HG03565 (cell line): ENCODE data around the gene DOCK2.
"Not testable (repeated sequence)": the region's sequence is repeated elsewhere in the genome, so short reads cannot be mapped to it uniquely, and the experiment has no call there.

Experiments used
- ATAC-seq: cut with Tn5 transposase; IDR thresholded peaks from one replicate; pipeline ENCODE4 v1.9.1; 2021; ENCODE audit warnings: mild to moderate bottlenecking, moderate library complexity; ENCODE audit not compliant: unreplicated experiment

Gene DOCK2

DNA sequence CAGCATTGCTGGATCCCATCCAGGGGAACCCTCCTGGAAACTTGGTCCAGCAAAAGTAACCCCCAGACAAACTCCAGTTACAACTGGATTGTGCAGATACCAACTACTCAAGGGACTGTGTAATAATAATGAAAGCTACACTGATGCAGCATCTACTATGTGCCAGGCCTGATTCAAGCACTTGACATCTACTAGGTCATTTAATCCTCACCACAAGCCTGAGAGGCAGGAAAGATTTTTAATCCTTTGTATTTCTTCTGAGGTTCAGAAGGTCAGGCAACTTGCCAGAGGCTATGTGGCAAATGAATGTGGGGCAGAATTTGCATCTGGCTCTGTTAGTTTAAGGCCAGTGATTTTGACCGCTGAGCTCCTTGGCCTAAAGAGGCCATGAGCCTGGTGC lies 439.1 kb downstream of the DOCK2 start:
- ATAC-seq, result no peak

DNA sequence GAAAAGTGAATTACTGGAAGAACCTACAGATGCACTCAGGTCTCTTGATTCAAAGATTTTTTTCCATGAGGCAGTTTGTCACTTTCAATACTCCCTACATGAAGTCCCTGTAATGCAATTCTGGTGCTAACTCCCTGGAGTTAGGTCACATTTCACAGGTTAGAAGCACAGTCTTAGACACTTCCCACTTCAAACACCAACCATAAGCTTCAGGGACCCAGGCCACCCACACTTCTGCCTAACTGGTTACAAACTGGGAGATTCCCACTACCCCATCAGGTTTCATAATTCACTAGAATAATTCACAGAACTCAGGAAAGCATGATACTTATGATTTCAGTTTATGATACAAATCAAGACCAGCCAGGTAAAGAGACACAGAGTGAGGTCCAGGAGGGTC lies 439.7 kb downstream of the DOCK2 start:
- no peak for ATAC-seq

DNA sequence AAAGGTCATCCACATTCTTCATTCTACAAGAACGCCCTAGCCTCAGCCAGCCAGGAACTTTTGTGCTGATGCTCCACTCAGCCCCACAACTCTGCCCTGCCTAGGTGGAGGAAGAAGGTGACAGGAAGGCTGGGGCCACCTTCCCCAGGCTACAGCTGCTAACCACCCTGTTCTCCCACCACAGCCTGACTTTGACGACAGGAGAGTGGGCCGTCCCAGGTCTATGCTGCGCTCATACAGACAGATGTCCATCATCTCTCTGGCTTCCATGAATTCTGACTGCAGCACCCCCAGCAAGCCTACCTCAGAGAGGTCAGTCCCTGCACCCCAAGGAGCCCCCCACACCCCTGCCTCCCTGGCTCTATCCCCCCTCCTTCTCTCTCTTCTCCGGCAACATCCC lies 440.5 kb downstream of the DOCK2 start:
- ATAC-seq, result no peak

DNA sequence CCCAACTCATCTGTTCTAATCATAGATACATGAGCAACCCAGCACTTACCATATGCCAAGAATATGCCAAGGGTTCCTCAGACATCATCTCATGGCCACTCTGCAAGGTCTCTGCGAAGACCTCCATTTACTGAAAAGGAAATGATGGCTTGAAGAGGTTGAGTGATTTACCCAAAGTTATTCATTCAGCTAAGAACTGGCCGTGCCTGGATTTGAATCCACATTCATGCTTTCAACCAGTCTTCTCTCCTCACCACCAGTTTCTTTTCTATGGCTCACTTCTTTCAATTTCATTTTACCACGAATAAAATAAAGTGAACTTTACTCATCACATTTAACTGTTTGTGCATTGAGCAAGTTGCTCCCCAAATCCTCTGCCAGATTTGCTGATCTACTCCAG lies 441.4 kb downstream of the DOCK2 start:
- ATAC-seq, result no peak

DNA sequence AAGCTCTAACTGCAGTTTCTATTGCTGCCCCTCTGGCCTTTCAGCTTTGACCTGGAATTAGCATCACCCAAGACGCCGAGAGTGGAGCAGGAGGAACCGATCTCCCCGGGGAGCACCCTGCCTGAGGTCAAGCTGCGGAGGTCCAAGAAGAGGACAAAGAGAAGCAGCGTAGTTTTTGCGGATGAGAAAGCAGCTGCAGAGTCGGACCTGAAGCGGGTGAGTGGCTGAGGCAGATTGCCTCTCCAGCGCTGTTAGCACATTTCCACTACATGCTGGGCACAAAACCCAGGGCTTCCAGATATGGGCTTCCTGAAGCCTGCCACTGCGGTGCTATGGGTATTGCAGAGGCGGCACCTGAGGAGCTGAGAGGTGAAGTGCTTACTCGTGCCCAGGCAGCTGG lies 441.9 kb downstream of the DOCK2 start:
- no peak for ATAC-seq

DNA sequence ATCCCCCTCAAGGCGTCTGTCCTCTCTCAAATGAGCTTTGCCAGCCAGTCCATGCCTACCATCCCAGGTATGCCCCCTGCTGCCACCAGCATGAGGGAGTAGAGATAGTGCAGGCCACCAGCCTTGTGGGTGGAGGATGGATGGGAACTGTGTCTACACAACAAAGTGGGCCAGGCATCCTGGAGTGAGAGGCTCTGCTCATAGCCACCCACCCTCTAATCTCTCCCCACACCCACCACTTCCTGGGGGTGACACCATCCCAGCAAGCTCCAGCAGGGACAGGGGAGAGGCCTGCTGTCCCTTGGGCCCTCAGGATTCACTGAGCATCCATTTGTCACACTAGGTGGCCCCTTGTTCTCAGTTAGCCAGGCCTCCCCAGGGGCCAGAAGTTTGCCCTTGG lies 443.1 kb downstream of the DOCK2 start:
- no peak for ATAC-seq

DNA sequence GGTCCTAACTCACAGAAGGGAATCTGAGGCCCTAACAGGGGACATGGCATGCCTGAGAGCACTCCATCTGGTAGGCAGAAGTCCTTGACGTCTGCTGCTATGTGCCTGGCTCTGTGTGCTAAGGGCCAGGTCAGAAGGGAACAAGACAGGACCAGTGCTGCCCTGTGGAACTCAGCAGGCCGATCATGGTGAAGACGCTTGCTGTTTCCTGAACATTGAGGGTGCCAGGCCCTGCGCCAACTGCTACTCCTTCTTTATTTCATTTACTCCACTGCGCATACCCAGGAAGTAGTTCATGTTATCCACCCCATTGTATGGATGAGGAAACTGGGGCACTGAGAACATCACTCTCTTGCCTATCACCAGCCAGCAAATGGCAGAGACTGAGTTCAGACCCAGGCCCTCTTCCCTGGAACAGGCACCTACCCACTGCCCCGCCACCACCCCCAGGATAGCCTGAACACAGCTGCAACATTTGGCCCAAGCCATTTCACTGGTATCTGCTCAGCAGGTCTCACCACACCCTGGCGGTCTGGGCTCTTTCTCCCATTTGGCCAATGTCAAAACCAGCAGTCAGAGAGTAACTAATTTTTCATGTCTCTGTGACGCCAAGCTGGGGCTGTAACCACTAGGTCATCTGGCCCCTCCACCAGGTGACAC lies 443.8 kb downstream of the DOCK2 start:
- no peak for ATAC-seq

DNA sequence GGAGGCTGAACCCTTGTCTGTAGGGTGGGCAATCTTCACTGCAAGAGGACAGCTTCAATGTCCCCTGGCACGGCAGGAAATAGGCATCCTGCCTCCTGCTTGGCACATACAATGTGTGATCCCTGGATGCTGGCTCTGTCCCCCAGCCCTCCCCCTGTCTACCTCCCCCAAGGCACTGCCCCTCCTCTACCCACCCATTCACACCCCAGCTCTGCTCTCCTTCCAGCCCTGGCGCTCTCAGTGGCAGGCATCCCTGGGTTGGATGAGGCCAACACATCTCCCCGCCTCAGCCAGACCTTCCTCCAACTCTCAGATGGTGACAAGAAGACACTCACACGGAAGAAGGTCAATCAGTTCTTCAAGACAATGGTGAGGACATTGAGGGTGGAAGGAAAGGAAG lies 444.5 kb downstream of the DOCK2 start:
- no peak for ATAC-seq

DNA sequence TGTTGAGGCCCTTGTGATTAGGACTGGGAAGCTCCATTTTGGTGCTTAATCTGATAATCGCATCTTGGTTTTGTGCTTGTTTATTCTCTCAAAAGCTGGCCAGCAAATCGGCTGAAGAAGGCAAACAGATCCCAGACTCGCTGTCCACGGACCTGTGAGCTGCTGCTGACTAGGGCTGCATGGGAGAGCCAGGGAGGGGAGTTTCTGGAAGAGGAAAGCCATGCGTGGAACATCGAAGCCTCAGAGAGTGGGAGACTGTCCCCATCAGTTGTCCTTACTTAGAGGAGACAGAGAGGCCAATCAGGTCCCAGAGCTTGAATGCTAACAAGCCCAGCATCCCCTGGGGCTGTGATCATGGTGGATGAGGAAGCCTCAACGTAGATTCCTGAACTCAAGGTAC lies 445.6 kb downstream of the DOCK2 start:
- ATAC-seq, result no peak

DNA sequence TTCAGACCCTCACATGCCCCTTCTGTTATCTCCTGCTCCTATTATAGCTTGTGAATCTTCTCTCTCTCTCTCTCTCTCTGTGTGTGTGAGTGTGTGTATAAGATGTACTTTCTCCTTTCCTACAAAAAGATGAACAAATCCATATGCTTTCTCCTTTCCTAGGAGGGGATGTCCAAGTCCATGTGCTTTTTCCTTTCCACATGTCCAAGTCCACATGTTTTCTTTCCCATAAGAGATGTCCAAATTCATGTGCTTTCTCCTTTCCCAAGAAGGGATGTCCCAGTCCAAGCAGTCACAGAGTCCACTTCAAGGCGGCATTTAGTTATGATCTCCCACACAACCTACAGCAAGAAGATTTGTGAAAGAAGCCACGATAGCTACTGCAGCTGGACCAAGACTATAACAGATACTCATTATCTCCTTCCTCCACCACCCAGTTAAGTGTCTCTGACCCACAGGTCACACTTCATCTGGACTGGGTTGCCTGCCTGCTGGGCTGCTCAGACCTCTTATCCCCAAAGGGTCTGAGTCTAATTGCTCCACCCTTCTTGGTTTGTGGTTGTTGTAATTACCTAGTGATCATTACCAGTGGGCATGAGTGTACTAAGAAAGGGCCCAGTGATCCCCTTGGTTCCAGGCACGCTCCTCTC lies 450.2 kb downstream of the DOCK2 start:
- no peak for ATAC-seq

DNA sequence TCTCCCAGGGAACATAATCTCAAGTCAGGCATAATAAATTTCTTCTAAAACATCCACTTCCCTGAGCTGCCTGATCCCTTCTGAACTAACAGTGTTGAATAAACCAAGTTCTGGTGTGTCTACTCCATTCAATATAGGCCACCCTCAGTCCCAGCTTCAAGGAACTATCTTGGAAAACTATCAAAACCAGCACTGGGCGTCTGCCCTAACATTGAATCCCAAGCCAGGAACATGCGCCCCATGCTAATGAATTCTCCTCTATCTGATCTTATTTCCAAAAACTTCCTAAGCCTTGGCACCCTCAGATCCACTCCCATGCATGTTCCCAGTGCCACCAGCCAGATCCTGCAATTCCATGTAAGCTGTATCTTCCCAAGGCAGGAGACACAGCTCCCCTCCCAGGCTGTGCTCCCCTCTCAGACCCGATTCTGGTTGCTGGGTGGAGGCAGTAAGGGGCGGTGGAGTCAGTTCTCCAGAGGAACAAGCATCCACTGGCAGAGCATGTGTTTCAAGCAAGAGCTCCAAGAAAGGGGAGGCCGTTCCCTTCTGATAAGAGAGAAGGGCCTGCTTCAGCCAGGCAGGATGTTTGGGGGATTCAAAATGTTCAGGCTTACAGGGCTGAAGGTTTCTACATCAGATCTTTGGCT lies 455.5 kb downstream of the DOCK2 start:
- ATAC-seq, result no peak

DNA sequence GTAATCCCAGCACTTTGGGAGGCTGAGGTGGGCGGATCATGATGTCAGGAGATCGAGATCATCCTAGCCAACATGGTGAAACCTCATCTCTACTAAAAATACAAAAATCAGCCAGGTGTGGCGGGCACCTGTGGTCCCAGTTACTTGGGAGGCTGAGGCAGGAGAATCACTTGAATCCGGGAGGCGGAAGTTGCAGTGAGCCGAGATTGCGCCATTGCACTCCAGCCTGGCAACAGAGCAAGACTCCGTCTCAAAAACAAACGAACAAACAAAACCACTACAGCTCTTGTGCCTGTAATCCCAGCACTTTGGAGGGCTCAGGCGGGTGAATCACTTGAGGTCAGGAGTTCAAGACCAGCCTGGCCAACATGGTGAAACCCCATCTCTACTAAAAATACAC lies 457.3 kb downstream of the DOCK2 start:
- ATAC-seq, result not testable (repeated sequence)

DNA sequence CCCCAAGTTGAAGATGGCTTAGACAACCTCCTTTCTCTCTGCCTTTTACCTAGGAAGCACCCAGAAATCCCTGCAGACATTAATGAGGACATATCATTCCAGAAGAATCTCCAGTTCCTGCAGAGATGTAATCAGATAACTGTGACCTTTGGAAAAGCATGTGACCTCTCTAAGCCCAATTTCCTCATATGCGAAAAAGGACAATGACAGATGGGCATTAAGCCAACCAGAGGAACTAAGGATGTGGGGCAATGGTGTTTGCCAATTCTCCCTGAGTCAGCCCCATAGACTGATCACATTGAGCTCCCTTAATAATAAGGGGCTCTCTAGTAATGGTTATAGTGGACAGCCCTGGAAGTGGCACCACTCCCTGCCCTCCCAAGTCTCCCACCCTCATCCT lies 458.6 kb downstream of the DOCK2 start:
- no peak for ATAC-seq

DNA sequence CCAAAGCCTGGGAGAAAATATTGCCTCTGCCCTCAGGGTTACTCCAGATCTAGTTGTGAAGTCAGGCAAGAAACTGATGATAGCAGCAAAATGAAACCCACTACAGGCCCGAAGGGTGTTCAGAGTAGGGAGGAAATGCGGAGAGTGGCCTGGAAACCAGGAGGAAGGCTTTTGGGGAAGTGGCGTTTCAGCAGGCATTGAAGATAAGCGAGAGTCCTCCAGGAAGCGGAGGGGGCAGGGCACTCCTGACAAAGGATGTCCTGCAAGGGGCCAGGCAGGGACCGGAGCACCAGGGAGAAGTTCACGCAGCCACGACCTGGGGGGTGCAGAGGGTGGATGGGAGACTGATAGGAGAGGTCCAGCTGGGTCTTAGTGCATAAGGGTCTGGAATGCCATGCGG lies 460.9 kb downstream of the DOCK2 start:
- ATAC-seq, result no peak

DNA sequence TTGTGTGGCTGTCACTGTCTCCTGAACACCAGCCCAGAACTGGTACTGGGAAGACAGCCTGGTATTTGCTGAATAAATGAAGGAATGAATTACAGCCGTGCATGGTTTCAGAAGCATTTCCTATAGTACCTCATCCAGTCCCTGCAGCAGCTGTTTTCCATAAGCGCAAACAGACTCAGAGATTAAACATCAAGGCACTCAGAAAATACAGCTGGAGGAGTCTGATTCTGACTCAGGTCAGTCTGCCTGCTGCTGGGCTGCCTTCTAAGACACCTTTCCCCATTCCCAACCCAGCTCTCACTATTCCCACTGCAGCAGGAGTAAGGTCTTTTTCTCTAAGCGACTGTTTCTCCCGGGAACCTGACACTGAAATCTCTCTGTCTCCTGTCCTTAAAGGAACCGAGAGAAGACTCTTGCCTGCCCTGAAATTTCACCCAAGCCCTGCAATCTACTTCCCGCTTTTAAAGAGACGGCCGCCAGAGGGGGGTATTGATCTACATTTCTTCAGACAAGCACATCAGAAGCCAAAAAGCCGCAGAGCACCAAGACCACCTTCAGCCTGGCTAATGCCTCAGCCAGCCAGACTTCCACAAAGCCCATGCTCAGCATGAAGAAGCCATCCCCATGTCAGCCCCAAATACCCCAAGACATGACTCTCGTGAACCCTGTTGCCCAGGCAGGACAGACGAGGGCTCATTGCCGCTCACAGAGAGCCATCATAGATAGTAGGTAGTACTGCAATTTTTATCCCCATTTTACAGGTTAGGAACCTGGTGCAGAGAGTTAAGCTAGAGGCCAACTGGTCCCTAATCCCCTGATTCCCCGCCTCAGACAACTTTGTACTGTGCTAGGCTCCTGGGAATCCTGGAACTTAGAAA lies 463.2 kb downstream of the DOCK2 start:
- no peak for ATAC-seq

DNA sequence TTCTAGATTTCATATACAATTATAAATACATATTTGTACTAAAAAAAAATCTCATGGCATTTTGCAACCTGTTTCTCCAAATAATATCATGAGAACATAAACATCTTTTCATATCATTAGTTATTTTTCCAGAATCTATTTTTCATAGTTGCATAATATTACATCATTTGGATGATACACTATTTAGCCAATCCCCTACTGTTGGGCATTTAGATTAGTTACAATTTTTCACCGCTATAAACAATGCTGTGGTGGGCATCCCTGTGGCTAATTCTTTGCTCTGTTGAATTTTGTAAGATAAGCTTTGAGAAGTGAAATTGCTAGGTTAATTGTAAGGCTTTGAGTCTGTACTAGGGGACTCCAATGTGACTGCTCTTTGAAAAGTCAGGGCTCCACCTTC lies 466.4 kb downstream of the DOCK2 start:
- no peak for ATAC-seq

DNA sequence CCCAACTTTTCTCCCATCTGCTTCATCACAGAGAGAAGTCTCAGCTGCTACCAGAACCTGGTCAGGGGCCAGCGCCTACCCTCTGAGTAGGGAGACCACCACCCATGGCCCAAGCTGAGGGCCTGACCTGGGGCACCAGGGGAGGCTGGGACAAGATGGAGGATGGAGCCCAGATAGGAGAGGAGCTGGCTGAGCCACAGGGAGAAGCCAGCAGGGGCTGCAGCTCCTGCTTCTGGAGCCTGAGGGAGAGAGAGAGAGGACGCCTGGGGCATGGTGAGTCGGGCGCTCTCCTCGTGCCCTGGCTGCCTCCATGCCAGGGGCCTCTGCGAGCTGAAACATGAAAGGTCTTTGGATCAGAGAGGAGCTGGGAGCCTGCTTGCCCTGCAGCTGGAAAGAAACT lies 467.2 kb downstream of the DOCK2 start:
- ATAC-seq, result no peak

DNA sequence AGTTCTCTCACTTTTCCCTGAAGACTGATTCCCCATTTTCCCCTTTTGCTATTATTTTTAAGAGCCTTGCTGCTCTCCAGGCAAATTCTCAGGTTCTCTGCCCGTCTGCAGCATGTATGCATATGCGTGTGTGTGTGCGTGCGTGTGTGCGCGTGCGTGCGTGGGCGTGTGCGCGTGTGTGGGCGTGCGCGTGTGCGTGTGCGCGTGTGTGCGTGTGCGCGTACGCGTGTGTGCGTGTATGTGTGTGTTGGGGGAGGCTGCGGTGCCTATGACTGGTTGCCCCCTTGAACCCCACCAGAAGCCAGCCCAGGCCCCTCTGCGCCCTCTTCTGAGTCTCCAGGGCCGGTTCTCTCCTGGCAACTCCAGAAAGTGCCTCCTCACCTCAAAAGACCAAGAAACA lies 467.6 kb downstream of the DOCK2 start:
- ATAC-seq, result no peak

DNA sequence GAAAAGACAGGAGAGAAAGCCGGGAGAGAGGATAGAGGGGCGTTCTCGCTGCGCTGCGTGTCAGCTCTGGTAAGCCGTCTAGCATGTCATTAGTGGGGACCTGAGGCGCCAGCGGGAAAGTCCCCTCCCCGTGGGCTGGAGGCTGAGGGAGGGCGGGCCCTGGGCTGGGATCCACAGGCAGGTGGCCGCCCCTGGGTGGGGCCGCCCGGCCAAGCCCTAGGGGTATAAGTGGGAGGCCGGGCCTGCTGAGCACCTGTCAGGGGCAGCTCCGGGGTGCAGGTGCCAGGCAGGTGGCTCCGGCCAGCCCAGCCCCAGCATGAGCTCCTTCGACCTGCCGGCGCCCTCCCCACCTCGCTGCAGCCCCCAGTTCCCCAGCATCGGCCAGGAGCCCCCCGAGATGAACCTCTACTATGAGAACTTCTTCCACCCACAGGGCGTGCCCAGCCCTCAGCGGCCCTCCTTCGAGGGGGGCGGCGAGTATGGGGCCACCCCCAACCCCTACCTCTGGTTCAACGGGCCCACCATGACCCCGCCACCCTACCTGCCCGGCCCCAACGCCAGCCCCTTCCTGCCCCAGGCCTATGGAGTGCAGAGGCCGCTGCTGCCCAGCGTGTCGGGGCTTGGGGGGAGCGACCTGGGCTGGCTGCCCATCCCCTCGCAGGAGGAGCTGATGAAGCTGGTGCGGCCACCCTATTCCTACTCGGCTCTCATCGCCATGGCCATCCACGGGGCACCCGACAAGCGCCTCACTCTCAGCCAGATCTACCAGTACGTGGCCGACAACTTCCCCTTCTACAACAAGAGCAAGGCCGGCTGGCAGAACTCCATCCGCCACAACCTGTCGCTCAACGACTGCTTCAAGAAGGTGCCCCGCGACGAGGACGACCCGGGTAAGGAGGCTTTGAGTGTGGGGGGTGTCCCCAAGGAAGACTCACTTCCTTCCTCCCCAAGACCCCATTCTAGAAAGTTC lies 468.9 kb downstream of the DOCK2 start, which contains the start of gene FOXI1:
Gene FOXI1, plus strand, starts transcription at position 256 of the 970 bp plus-strand sequence. Its CDS starts 61 bp downstream, at position 317.
- ATAC-seq, result no peak

DNA sequence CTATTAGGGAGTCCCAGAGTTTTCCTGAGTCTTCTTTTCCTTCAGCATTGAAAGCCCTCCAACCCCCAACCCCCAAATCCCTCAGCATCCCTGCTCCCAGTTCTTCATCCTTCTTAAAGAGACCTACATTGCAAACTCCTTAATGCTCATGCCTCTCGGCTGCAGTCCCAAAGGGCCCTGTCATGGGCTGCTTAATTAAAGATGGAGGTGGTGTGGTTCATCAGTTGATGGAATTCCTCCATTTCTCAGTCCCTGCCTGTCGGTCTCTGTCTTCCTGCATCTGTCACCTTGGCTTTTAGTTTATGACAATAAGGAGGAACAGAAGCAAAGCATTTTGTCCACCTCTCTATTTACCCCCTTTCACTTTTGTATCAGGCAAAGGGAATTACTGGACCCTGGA lies 470.6 kb downstream of the DOCK2 start:
- no peak for ATAC-seq
